NB4 (cell line): ENCODE results near the gene YWHAE.
"Not testable (repeated sequence)": the region's sequence is repeated elsewhere in the genome, so short reads cannot be mapped to it uniquely, and the experiment has no call there.

Source experiments
- DNase-seq: peaks from one replicate; pipeline ENCODE4 v3.0.0; 2010; ENCODE audit warnings: low read depth
- H3K4me3 ChIP-seq: one replicate; pipeline ENCODE4 v1.5.1; 2011; ENCODE audit warnings: mild to moderate bottlenecking, low read depth, low read length, moderate library complexity
- MYC ChIP-seq: IDR thresholded peaks from 2 replicates; pipeline ENCODE4 v1.6.1; 2011; ENCODE audit warnings: low read depth, low read length
- POLR2A ChIP-seq: IDR thresholded peaks from 2 replicates; pipeline ENCODE4 v1.6.1; 2011; ENCODE audit warnings: mild to moderate bottlenecking; ENCODE audit not compliant: insufficient read length; ENCODE audit errors: extremely low read depth
- TF ChIP-seq, protein P1 (sequence below): IDR thresholded peaks from 2 replicates; pipeline ENCODE4 v1.6.1; 2011; ENCODE audit warnings: low read depth, low read length
- TF ChIP-seq, protein P2 (sequence below): IDR thresholded peaks from one replicate; pipeline ENCODE4 v1.5.1; 2012; ENCODE audit warnings: low read depth, low read length

YWHAE gene

DNA sequence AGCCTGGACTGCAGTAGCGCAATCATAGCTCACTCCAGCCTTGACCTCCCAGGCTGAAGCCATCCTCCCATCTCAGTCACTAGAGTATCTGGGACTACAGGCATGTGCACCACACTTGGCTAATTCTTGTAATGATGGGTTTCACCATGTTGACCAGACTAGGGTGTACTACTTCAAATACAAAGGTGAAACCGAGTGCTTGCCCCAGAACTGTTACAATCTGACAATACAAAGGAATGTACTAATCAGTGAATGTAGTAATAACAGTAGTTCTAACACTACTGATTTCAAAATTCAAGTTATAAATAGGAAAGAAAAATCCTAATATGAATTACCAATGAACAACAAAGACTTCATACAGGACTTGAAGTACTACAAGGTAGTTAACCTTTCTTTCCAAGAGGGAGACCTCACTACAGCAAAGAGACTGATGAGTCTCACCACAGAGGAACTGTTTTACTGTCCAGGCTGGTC, 31.6 kb upstream of the YWHAE start:
- TF ChIP-seq MYC: no peak
- no peak for TF ChIP-seq POLR2A
- TF ChIP-seq, protein P1, sequence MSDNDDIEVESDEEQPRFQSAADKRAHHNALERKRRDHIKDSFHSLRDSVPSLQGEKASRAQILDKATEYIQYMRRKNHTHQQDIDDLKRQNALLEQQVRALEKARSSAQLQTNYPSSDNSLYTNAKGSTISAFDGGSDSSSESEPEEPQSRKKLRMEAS: no peak
- TF ChIP-seq, protein P2, sequence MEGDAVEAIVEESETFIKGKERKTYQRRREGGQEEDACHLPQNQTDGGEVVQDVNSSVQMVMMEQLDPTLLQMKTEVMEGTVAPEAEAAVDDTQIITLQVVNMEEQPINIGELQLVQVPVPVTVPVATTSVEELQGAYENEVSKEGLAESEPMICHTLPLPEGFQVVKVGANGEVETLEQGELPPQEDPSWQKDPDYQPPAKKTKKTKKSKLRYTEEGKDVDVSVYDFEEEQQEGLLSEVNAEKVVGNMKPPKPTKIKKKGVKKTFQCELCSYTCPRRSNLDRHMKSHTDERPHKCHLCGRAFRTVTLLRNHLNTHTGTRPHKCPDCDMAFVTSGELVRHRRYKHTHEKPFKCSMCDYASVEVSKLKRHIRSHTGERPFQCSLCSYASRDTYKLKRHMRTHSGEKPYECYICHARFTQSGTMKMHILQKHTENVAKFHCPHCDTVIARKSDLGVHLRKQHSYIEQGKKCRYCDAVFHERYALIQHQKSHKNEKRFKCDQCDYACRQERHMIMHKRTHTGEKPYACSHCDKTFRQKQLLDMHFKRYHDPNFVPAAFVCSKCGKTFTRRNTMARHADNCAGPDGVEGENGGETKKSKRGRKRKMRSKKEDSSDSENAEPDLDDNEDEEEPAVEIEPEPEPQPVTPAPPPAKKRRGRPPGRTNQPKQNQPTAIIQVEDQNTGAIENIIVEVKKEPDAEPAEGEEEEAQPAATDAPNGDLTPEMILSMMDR: no peak
- no peak for DNase-seq

DNA sequence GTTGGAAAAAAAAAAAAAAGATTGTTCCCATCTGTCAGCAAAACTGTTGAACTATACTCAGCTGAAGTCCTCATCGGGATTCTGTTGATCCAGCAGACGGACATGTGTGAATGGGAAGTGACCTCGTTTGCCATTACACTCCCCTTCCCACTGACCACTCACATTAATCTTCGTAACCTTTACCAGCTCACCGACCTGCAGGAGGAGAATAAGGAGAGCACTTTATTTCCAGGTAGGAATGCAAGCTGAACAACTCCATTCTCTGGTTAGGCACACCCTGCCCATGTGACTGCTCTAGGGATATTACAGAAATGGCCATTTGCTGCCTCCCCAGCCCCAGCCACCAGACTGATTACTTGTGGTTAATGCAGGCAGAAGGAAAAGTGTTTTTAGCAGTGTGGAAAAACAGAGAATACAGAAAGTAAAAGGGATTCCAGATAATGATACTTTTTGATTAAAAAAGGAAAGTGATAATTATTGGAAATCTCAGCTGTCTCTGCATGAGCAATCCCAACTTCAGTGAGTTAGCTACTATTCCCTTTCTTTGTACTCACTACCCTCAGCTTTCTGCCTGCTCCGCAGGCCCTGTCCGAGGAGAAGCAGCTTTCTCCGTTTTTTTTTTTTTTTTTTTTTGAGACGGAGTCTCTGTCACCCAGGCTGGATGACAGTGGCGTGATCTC, 23.6 kb upstream of the YWHAE start:
- H3K4me3 ChIP-seq: no peak overlapping the region
- TF ChIP-seq MYC (no peak), POLR2A (no peak)
- TF ChIP-seq, protein P1: no peak
- TF ChIP-seq, protein P2: no peak
- DNase-seq: no peak

More for the DNA sequence above, 31.6 kb upstream of the YWHAE start:
- no peak overlapping the region for H3K4me3 ChIP-seq

DNA sequence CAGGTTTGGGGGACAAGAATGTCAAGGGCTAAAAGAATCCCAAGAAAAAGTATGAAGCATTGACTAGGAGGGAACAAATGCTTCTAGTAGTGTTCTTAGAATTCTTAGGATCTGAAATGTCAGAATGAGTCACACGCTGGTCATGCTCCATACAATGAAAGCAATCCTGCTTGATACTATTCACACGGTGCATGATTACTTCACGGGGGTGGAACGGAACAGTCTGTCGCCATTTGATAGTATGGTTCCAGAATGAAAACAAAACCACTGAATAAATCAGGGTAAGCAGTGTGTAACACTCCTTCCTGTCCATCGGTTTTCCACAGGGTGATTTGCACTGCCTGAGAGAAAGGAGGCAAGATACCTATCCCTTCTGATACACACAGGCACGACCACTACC, 22.9 kb upstream of the YWHAE start:
- no peak overlapping the region for H3K4me3 ChIP-seq
- no peak for TF ChIP-seq MYC
- TF ChIP-seq, protein P2: no peak
- TF ChIP-seq, protein P1: no peak
- TF ChIP-seq POLR2A: no peak
- DNase-seq: no peak

DNA sequence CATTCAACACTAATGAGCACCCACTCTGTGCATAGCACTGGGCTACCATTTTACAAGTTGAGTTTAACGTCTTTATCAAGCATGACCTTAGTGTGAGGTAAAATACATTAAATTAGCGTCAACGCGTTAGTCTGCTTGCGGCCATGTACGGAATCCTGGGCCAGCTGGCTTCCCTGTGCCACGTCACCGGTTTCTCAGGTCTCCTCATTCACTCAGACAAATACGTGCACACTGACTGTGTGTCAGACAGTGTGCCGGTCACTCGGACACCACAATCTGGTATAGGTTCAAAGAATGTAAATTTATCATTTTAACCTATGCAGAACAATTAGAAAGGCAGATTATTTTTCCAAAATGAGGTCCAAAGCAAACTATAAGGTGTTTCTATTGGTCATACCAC, 21.4 kb upstream of the YWHAE start:
- TF ChIP-seq, protein P1: no peak
- no peak for DNase-seq
- H3K4me3 ChIP-seq: no peak overlapping the region

DNA sequence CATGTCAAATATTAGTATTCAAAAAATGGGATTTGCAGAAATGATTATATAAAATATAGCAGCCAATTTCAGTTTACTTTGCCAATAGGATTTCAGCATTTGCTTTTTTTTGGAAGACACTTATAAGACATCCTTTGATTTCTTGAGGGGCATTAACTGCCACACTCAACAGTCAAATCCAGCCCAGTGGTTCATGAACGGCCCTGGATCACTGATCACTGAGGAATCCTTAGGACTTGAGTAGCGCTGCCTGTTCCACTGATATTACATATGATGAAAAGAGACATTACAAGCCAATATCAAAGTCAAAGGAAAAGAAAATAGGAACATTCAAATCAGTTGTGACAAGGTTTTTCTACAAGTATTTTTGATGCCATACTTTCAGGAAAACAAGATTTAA, 21.0 kb upstream of the YWHAE start:
- TF ChIP-seq POLR2A: no peak
- no peak for TF ChIP-seq MYC
- TF ChIP-seq, protein P2: no peak
- TF ChIP-seq, protein P1: no peak
- DNase-seq: no peak
- H3K4me3 ChIP-seq: no peak overlapping the region

DNA sequence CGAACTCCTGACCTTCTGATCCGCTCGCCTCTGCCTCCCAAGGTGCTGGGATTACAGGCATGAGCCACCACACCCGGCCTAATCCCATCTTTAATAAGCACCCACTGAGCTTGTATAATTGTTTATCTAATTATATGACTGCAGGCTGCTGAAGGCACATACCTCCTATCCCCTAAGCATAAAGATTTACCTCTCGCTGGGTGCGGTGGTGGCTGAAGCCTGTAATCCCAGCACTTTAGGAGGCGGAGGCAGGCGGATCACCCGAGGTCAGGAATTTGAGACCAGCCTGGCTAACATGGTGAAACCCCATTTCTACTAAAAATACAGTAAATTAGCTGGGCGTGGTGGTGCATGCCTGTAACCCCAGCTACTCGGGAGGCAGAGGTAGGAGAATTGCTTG, 20.1 kb upstream of the YWHAE start:
- TF ChIP-seq, protein P2: no peak
- no peak for TF ChIP-seq POLR2A
- TF ChIP-seq, protein P1: no peak
- no peak for TF ChIP-seq MYC
- DNase-seq: no peak
- H3K4me3 ChIP-seq: no peak overlapping the region

DNA sequence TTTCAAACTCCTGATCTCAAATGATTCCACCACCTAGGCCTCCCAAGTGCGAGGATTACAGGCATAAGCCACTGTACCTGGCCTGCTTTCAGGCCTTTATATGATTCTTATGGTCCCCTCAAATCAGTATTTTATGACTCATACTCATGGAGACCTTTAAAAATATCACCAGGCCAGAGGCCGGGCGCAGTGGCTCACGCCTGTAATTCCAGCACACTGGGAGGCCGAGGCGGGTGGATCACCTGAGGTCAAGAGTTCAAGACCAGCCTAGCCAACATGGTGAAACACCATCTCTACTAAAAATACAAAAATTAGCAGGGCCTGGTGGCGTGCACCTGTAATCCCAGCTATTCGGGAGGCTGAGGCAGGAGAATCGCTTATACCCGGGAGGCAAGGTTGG, 18.5 kb upstream of the YWHAE start:
- not testable (repeated sequence) for H3K4me3 ChIP-seq, DNase-seq
